Activated CD4-positive, alpha-beta T cell treated with anti-CD3 and anti-CD28 coated beads, Interleukin-2, amount 50 U/mL, for 1 hour (primary cell): Measurements from ENCODE around the gene SZRD1.

ENCODE experiments used
- DNase-seq: peaks from one replicate; pipeline ENCODE4 v3.0.0-alpha.2; 2020

Gene SZRD1

GRCh38 chr1:16442265-16442664 is 75.2 kb downstream of the SZRD1 start:
- no peak for DNase-seq

GRCh38 chr1:16442941-16443340 is 75.9 kb downstream of the SZRD1 start:
- DNase-seq, result no peak

- no peak for DNase-seq
These were observed 77.1 kb downstream of the SZRD1 start for GRCh38 chr1:16443975-16444770.

- no peak for DNase-seq
These were observed 78.0 kb downstream of the SZRD1 start for GRCh38 chr1:16445052-16445451.

- no peak for DNase-seq
These were observed 79.1 kb downstream of the SZRD1 start for GRCh38 chr1:16446116-16446515.

- no peak for DNase-seq
These were observed 80.6 kb downstream of the SZRD1 start for GRCh38 chr1:16447641-16448040.
